Activated naive CD4-positive, alpha-beta T cell treated with anti-CD3 and anti-CD28 coated beads, Interleukin-2, amount 50 U/mL, for 24 hours (primary cell): ENCODE measurements around the gene SH2B3.

Experiments
- H3K27ac Mint-ChIP-seq: one replicate; pipeline ENCODE4 v1.8.0; 2021; ENCODE audit warnings: mild to moderate bottlenecking, mixed read lengths
- H3K27me3 Mint-ChIP-seq: one replicate; pipeline ENCODE4 v1.8.0; 2021; ENCODE audit warnings: mixed read lengths
- H3K36me3 Mint-ChIP-seq: one replicate; pipeline ENCODE4 v1.8.0; 2021; ENCODE audit warnings: mixed read lengths
- H3K4me1 Mint-ChIP-seq: one replicate; pipeline ENCODE4 v1.8.0; 2021; ENCODE audit warnings: mixed read lengths
- H3K4me3 Mint-ChIP-seq: one replicate; pipeline ENCODE4 v1.8.0; 2021; ENCODE audit warnings: mild to moderate bottlenecking, mixed read lengths
- H3K9me3 Mint-ChIP-seq: one replicate; pipeline ENCODE4 v1.8.0; 2021; ENCODE audit warnings: mixed read lengths

Gene SH2B3

DNA sequence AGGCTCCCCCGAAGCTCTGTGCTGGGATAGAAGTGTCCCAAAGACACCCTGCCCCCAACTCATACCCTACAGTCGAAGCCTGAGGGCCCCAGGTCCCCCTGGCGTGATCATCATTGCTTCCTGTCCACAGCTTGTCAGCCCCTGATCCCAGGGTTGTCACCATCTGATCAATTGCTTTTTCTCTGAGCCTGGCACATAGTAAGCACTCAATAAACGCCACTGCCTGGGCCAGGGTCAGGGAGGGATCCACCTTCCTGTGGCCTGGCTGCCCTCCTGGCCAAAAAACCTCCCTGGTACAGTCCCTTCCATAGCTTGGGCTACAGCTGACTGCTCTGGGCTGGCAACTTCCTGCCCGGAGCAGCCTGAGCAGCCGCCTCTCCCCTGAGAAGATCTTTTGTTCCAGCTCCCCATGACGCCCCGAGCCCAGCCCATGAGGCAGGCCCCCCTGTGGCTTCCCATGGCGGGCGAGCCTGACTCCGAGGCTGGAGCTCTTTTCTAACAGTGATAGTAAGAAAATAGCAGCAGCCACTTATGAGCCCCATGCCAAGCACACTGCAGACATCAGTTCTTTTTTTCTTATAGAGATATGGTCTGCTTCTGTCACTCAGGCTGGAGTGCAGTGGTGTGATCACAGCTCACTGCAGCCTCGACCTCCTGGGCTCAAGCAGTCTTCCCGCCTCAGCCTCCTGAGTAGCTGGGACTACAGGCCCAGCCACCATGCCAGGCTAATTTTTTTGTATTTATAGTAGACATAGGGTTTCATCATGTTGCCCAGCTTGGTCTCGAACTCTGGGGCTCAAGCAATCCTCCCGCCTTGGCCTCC lies 6.5 kb downstream of the SH2B3 start:
- Mint-ChIP-seq H3K27me3 (no peaks in the 10 kb centered on the region), H3K9me3 (no peaks in the 10 kb centered on the region), H3K4me1 (peaks cover 76% of the 10 kb centered on the region), H3K27ac (peak overlapping the region; percentile 98), H3K4me3 (peak overlapping the region; percentile 82), H3K36me3 (peaks cover 6% of the 10 kb centered on the region)

- Mint-ChIP-seq H3K9me3 (no peaks in the 10 kb centered on the region), H3K27ac (peak overlapping the region; percentile 98), H3K27me3 (no peaks in the 10 kb centered on the region), H3K4me3 (peak overlapping the region; percentile 82), H3K36me3 (peaks cover 6% of the 10 kb centered on the region), H3K4me1 (peaks cover 71% of the 10 kb centered on the region)
Observed at GRCh38 chr12:111412830-111413441, 7.2 kb downstream of the SH2B3 start.

DNA sequence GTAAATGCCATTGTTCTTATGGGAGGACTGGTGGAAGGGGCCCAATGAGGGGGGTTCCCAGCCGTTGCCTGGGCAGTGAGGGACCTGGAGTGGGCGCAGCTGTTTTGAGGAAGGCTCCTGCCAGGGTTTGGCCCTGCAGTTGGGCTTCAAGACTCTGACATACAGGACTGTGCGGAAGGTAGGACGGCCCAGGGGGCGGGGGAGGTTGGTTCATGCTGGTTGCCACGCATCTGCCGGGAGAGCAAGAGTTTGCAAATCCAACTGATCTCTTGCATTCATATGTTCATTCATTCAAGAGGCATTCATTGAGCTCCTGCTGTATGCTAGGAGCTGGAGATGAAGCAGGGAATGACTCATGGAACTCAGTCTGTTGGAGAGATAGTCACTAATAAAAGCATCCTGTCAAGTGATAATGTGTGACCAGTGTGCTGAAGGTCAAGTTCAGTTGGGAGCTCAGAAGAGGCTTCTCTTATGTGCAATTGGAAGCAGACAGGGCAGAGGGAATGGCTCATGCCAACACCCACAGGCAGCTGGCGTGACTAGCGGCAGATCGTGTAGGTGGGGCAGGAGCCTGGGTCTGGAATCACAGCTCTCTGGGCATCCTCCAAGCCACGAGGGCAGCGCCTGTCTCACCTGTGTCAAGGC lies 7.8 kb downstream of the SH2B3 start:
- no peaks in the 10 kb centered on the region for H3K27me3 Mint-ChIP-seq
- H3K36me3 Mint-ChIP-seq = peaks cover 6% of the 10 kb centered on the region
- peak overlapping the region; percentile 82 for H3K4me3 Mint-ChIP-seq
- no peaks in the 10 kb centered on the region for H3K9me3 Mint-ChIP-seq
- H3K4me1 Mint-ChIP-seq = peaks cover 64% of the 10 kb centered on the region
- peak overlapping the region; percentile 7 for H3K27ac Mint-ChIP-seq

DNA sequence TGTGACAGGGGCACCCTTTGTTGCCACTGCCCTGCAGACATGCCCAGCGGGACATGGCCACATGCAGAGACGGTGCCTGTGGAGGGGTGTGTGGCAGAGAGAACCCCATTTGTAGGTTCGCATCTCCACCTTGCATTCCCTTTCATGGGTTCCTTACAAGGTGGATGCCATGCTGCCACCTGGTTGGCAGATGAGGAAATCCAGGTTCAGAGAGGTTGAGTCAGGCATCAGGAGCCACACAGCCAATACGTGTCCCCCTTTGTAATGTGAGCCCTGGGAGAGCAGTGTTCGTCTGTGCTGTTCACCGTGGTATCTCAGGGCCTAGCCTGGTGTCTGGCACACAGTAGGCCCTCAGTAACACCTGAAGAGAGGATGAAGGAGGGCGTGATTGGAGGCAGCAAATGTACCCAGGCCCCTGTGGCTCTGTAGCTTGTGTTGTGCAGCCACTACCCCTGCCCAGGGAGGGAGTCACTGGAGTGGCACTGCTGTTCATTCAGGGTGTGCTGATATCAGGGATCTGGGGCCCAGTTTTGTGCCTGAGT lies 9.1 kb downstream of the SH2B3 start:
- Mint-ChIP-seq H3K27ac (peak overlapping the region; percentile 36), H3K4me1 (peaks cover 57% of the 10 kb centered on the region), H3K9me3 (no peaks in the 10 kb centered on the region), H3K4me3 (peak overlapping the region; percentile 19), H3K36me3 (peaks cover 6% of the 10 kb centered on the region), H3K27me3 (no peaks in the 10 kb centered on the region)

DNA sequence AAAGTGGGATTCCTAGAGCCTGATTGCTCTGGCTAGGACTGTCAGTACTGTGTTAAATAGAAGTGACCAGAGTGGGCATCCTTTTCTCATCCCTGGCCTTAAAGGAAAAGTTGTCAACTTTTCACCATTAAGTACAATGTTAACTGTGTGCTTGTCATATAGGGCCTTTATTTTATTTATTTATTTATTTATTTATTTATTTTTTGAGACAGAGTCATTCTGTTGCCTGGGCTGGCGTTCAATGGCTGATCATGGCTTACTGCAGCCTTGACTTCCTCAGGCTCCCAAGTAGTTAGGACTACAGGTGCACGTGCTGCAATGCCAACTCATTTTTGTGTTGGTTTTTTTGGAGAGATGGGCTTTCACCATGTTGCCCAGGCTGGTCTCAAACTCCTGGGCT lies 11.6 kb downstream of the SH2B3 start:
- Mint-ChIP-seq H3K27ac (no peak overlapping the region), H3K36me3 (peaks cover 7% of the 10 kb centered on the region), H3K4me1 (peaks cover 49% of the 10 kb centered on the region), H3K27me3 (no peaks in the 10 kb centered on the region), H3K4me3 (no peak overlapping the region), H3K9me3 (no peaks in the 10 kb centered on the region)

DNA sequence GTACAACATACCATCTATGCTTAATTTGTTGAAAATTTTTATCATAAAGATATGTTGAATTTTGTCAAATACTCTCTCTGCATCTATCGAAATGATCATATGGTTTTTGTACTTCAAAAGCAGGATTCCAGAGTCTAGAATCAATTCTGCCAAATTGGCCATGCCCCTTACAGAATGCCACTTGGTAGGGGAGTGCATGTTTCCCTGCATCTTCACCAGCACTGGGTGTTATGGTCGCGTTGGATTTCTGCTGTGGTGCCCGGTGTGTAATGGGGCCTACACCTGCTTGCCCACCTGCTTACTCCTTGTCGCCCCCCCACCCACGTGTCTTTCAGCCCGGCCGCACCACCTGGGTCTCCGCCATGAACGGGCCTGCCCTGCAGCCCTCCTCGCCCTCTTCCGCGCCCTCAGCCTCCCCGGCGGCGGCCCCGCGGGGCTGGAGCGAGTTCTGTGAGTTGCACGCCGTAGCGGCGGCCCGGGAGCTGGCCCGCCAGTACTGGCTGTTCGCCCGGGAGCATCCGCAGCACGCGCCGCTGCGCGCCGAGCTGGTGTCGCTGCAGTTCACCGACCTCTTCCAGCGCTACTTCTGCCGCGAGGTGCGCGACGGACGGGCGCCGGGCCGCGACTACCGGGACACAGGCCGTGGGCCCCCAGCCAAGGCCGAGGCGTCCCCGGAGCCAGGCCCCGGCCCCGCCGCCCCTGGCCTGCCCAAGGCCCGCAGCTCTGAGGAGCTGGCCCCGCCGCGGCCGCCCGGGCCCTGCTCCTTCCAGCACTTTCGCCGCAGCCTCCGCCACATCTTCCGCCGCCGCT lies 12.3 kb downstream of the SH2B3 start:
- no peak overlapping the region for H3K4me3 Mint-ChIP-seq
- no peaks in the 10 kb centered on the region for H3K27me3 Mint-ChIP-seq
- no peaks in the 10 kb centered on the region for H3K9me3 Mint-ChIP-seq
- H3K27ac Mint-ChIP-seq = no peak overlapping the region
- H3K4me1 Mint-ChIP-seq = peaks cover 45% of the 10 kb centered on the region
- H3K36me3 Mint-ChIP-seq = peaks cover 9% of the 10 kb centered on the region

GRCh38 chr12:111418594-111418880 lies 12.8 kb downstream of the SH2B3 start:
- no peak overlapping the region for H3K4me3 Mint-ChIP-seq
- H3K36me3 Mint-ChIP-seq = peaks cover 7% of the 10 kb centered on the region
- no peak overlapping the region for H3K27ac Mint-ChIP-seq
- H3K4me1 Mint-ChIP-seq = peaks cover 41% of the 10 kb centered on the region
- H3K9me3 Mint-ChIP-seq = no peaks in the 10 kb centered on the region
- no peaks in the 10 kb centered on the region for H3K27me3 Mint-ChIP-seq

- Mint-ChIP-seq H3K27me3 (no peaks in the 10 kb centered on the region), H3K27ac (peak overlapping the region; percentile 30), H3K36me3 (peaks cover 7% of the 10 kb centered on the region), H3K9me3 (no peaks in the 10 kb centered on the region), H3K4me3 (no peak overlapping the region), H3K4me1 (peaks cover 37% of the 10 kb centered on the region)
Observed at GRCh38 chr12:111419784-111420183, 14.1 kb downstream of the SH2B3 start.

DNA sequence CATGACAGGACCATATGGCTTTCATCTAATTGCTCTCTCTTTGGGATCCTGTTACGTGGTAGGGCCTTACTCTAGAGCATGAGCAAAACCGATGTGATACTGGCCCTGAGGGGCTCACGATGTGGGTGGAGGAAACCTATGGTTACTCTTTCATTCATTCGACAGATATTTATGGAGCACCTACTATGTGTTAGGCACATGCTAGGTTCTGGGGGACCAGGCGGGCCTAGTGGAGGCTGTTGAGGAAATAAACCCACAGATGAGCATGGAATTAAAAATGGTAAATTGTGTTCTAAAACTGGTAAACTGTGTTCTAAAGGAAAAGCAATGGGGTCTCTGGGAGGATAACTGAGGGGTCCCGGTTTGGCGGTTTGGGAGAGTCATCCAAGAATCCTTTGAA lies 14.8 kb downstream of the SH2B3 start:
- H3K9me3 Mint-ChIP-seq = no peaks in the 10 kb centered on the region
- H3K27me3 Mint-ChIP-seq = no peaks in the 10 kb centered on the region
- no peak overlapping the region for H3K27ac Mint-ChIP-seq
- H3K36me3 Mint-ChIP-seq = peaks cover 7% of the 10 kb centered on the region
- H3K4me3 Mint-ChIP-seq = no peak overlapping the region
- H3K4me1 Mint-ChIP-seq = peaks cover 38% of the 10 kb centered on the region

GRCh38 chr12:111424189-111424792 lies 18.6 kb downstream of the SH2B3 start:
- peaks cover 61% of the 10 kb centered on the region for H3K4me1 Mint-ChIP-seq
- H3K27me3 Mint-ChIP-seq = no peaks in the 10 kb centered on the region
- H3K4me3 Mint-ChIP-seq = peak overlapping the region; percentile 36
- peaks cover 4% of the 10 kb centered on the region for H3K36me3 Mint-ChIP-seq
- H3K9me3 Mint-ChIP-seq = no peaks in the 10 kb centered on the region
- H3K27ac Mint-ChIP-seq = peak overlapping the region; percentile 76

GRCh38 chr12:111424793-111425251 lies 19.1 kb downstream of the SH2B3 start:
- Mint-ChIP-seq H3K4me3 (peak overlapping the region; percentile 36), H3K4me1 (peaks cover 61% of the 10 kb centered on the region), H3K9me3 (no peaks in the 10 kb centered on the region), H3K36me3 (peaks cover 4% of the 10 kb centered on the region), H3K27ac (peak overlapping the region; percentile 76), H3K27me3 (no peaks in the 10 kb centered on the region)

DNA sequence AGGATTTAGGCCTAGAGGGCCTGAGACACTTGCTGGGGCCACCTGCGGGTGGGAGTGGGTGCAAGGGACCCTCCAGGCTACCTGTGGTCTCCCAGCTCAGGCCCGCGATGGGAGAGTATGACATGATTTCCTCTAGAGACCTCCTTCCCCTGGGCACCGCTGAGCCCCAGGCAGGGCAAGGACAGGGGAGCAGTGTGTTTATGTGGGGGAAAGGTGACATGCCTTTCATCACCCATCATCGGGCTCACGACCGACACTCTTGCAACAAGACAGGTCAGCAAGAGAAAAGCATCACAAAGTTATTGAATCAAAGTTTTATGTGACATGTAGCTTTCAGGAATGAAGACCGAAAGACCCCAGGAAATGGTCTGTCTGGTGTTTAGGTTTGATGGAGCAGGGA lies 19.9 kb downstream of the SH2B3 start:
- H3K4me3 Mint-ChIP-seq = peak overlapping the region; percentile 79
- peaks cover 66% of the 10 kb centered on the region for H3K4me1 Mint-ChIP-seq

GRCh38 chr12:111426344-111427185 lies 20.8 kb downstream of the SH2B3 start:
- Mint-ChIP-seq H3K27ac (peak overlapping the region; percentile 76), H3K4me1 (peaks cover 69% of the 10 kb centered on the region), H3K4me3 (peak overlapping the region; percentile 79), H3K36me3 (peaks cover 3% of the 10 kb centered on the region), H3K9me3 (no peaks in the 10 kb centered on the region), H3K27me3 (no peaks in the 10 kb centered on the region)

More for the DNA sequence above, 19.9 kb downstream of the SH2B3 start:
- Mint-ChIP-seq H3K36me3 (peaks cover 4% of the 10 kb centered on the region), H3K27ac (peak overlapping the region; percentile 76), H3K27me3 (no peaks in the 10 kb centered on the region), H3K9me3 (no peaks in the 10 kb centered on the region)

DNA sequence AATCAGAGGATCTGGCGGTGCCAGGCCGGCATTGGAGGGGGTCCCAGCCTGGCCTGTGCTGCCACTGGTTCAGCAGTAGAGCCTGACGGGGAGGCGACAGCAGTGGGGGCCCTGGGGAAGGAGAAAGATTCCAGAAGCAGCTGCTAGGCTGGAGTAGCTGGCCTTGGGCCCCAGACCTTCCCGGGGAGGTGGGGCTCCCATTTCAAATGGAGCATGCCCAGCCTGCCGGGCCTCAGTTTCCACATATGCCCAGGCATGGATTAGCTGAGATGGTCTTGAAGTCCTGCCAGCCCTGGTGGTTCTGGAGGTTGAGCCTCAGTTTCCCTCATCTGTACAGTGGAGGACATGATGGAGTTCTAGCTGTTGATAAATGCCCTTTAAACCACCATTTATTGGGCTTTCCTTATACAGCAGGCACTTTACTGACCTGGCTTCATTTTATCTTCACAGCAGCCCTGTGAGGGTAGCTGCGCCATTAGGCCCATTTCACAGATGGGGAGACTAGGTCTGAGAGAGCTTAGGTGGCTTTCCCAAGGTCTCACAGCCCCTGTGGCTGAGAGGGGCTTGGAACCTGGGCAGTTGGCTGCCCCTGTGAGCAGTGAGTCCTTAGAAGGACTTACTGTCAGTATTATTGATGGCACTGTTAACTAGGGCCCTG lies 21.8 kb downstream of the SH2B3 start:
- Mint-ChIP-seq H3K27ac (peak overlapping the region; percentile 17), H3K4me1 (peaks cover 76% of the 10 kb centered on the region), H3K4me3 (peak overlapping the region; percentile 26), H3K9me3 (no peaks in the 10 kb centered on the region), H3K27me3 (no peaks in the 10 kb centered on the region), H3K36me3 (peaks cover 3% of the 10 kb centered on the region)
